PFSK-1 (cell line): ENCODE data around the gene ADGRF1.

ENCODE experiments used
- POLR2AphosphoS5 ChIP-seq: IDR thresholded peaks from 2 replicates; pipeline ENCODE4 v1.6.1; 2012; ENCODE audit warnings: low read depth, mild to moderate bottlenecking, control low read depth, low read length, moderate library complexity
- SIN3A ChIP-seq: IDR thresholded peaks from 2 replicates; pipeline ENCODE4 v1.6.1; 2012; ENCODE audit warnings: mild to moderate bottlenecking, low read length, moderate library complexity, borderline replicate concordance; ENCODE audit not compliant: insufficient read depth
- TAF1 ChIP-seq: IDR thresholded peaks from 2 replicates; pipeline ENCODE4 v1.6.1; 2012; ENCODE audit warnings: low read length, control low read depth, borderline replicate concordance; ENCODE audit not compliant: insufficient read depth
- TF ChIP-seq, protein P1 (sequence below), 2 experiments: IDR thresholded peaks; 2 replicates each; pipeline versions ENCODE4 v1.6.1 to v1.8.0; 2011 to 2012; ENCODE audit warnings: low read depth in 2 of 2, low read length in 2 of 2, control low read depth in 1 of 2, inconsistent platforms in 1 of 2, mild to moderate bottlenecking in 1 of 2, moderate library complexity in 1 of 2; ENCODE audit not compliant: insufficient read depth in 1 of 2

DNA sequence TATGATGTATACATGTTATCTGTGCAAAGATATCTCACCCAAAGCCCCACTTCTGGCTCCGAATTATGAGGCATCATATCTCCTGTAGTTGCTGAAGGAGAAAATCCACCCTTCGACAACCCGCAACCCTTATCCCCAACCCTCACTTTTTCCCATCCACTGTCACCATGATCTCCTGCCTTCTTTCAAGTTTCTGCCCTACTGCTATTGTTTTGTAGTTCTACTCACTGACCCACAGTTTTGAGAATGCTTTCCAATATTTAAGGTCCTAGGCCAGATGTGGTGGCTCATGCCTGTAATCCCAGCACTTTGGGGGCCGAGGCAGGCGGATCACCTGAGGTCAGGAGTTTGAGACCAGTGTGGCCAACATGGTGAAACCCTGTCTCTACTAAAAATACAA, 22.2 kb downstream of the ADGRF1 start:
- TF ChIP-seq, protein P1, sequence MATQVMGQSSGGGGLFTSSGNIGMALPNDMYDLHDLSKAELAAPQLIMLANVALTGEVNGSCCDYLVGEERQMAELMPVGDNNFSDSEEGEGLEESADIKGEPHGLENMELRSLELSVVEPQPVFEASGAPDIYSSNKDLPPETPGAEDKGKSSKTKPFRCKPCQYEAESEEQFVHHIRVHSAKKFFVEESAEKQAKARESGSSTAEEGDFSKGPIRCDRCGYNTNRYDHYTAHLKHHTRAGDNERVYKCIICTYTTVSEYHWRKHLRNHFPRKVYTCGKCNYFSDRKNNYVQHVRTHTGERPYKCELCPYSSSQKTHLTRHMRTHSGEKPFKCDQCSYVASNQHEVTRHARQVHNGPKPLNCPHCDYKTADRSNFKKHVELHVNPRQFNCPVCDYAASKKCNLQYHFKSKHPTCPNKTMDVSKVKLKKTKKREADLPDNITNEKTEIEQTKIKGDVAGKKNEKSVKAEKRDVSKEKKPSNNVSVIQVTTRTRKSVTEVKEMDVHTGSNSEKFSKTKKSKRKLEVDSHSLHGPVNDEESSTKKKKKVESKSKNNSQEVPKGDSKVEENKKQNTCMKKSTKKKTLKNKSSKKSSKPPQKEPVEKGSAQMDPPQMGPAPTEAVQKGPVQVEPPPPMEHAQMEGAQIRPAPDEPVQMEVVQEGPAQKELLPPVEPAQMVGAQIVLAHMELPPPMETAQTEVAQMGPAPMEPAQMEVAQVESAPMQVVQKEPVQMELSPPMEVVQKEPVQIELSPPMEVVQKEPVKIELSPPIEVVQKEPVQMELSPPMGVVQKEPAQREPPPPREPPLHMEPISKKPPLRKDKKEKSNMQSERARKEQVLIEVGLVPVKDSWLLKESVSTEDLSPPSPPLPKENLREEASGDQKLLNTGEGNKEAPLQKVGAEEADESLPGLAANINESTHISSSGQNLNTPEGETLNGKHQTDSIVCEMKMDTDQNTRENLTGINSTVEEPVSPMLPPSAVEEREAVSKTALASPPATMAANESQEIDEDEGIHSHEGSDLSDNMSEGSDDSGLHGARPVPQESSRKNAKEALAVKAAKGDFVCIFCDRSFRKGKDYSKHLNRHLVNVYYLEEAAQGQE (IDR thresholded peaks at IDR 0.05; ENCODE audit: insufficient read depth in 1 of 2, low read depth in 2 of 2, low read length in 2 of 2), result no peak
- TF ChIP-seq POLR2AphosphoS5, result no peak
- TF ChIP-seq TAF1, result no peak
- TF ChIP-seq SIN3A, result no peak
